Activated CD4-positive, alpha-beta T cell treated with anti-CD3 and anti-CD28 coated beads, Interleukin-2, amount 10 ng/mL, durations not matched to agents 7 days and 5 days (primary cell): ENCODE results near the gene TAX1BP1. TPM values are rescaled to one million over a fixed set of nuclear protein-coding genes. Genes with fewer than 3 reads are reported as not detected.

Experiments used
- CTCF ChIA-PET: fragments of 350-600 bp; sonication (Branson Sonifier 250); formaldehyde crosslinking; loops from one replicate; lab custom pipeline; 2021; ENCODE audit warnings: antibody characterized with exemption; lab: Charles Lee
- POLR2A ChIA-PET: fragments of 350-600 bp; sonication (Branson Sonifier 250); formaldehyde crosslinking; loops from one replicate; lab custom pipeline; 2021; ENCODE audit warnings: antibody characterized with exemption; lab: Charles Lee
- DNase-seq: peaks from one replicate; pipeline ENCODE4 v3.0.0-alpha.2; 2020
- H3K27ac Mint-ChIP-seq: one replicate; pipeline ENCODE4 v1.8.0; 2021; ENCODE audit warnings: mild to moderate bottlenecking, moderate library complexity, mixed read lengths
- H3K27me3 Mint-ChIP-seq: one replicate; pipeline ENCODE4 v1.8.0; 2021; ENCODE audit warnings: mixed read lengths
- H3K36me3 Mint-ChIP-seq: one replicate; pipeline ENCODE4 v1.8.0; 2021; ENCODE audit warnings: low read depth, mixed read lengths
- H3K4me1 Mint-ChIP-seq: one replicate; pipeline ENCODE4 v1.8.0; 2021; ENCODE audit warnings: mixed read lengths
- H3K4me3 Mint-ChIP-seq: one replicate; pipeline ENCODE4 v1.8.0; 2021; ENCODE audit warnings: mild to moderate bottlenecking, moderate library complexity, mixed read lengths
- H3K9me3 Mint-ChIP-seq: one replicate; pipeline ENCODE4 v1.8.0; 2021; ENCODE audit warnings: mixed read lengths
- total RNA-seq, 2 experiments: library from RNA; stranded (reverse); gene quantifications; one replicate each; pipeline ENCODE4 v1.2.3, GENCODE V29; 2021

TAX1BP1 gene
- 10 to 100 TPM; 58.8 to 65.1 TPM for total RNA-seq

- Mint-ChIP-seq H3K27me3 (no peaks in the 10 kb centered on the region), H3K9me3 (no peaks in the 10 kb centered on the region), H3K36me3 (peaks cover 2% of the 10 kb centered on the region), H3K4me3 (peak within 1 kb of the TSS; percentile 92), H3K4me1 (peaks cover 28% of the 10 kb centered on the region), H3K27ac (peak within 1 kb of the TSS; percentile 99)
- ChIA-PET POLR2A (interaction anchor here (1.0 kb wide), 1 partner anchor 77 kb away, joined by 5 read pairs; the partner anchor contains the start of gene HIBADH), CTCF (interaction anchor here (1.1 to 2.3 kb wide), 3 partner anchors 11 to 74 kb away, joined by 3 to 7 read pairs (median 4); no protein-coding TSS in a partner anchor)
- DNase-seq, result peak; percentile 95
These were observed at the start of gene TAX1BP1 for GRCh38 chr7:27739909-27740448. TAX1BP1 (plus strand) TSS chr7:27740162; CDS start chr7:27748525, 8,363 bp downstream.

DNA sequence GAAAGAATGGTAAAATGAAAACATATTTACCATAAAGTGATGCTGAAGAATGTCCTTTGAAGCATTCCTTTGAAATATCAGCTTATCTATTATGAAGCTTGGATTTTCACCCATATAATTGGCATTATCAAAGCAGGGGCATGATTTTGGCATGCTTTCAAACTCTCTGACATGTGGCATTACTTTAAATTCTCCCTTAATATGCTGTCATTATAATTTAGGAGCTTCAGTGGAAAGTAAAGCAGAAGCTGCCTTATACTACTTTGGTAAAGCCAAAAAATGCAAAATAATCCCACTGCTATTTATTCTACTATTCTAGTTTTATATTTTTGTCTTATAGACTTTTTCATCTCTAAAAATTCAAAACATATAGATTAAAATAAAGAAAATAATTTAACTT is 49.3 kb upstream of the TAX1BP1 start:
- ChIA-PET CTCF (interaction anchor here (2.2 kb wide), 1 partner anchor 28 kb away, joined by 5 read pairs; the partner anchor contains the start of gene HIBADH), POLR2A (no interaction called here)
- no peaks in the 10 kb centered on the region for H3K36me3 Mint-ChIP-seq
- H3K27me3 Mint-ChIP-seq, result peaks cover 15% of the 10 kb centered on the region
- DNase-seq, result no peak
- H3K4me3 Mint-ChIP-seq, result no peak overlapping the region
- H3K4me1 Mint-ChIP-seq, result no peaks in the 10 kb centered on the region
- H3K9me3 Mint-ChIP-seq, result no peaks in the 10 kb centered on the region
- no peak overlapping the region for H3K27ac Mint-ChIP-seq

DNA sequence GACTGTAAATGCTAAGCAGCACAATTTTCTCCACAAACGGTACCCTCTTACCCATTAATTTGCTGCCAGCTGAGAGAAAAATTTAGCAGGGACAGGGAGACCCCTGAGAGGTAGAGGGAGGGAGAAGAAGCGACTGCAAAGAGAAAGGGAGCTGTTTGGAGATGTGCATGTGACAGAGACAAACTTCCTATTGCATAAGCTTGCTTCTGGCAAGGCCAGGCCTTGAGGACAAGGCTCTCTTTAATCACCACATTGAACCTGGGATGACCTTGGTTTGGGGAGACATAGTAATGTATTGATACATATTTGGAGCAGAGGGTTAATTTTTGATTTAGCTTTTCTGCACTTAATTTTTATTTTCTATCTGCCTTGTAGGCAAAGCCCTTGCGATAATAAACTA is 46.2 kb upstream of the TAX1BP1 start:
- Mint-ChIP-seq H3K4me1 (no peaks in the 10 kb centered on the region), H3K36me3 (no peaks in the 10 kb centered on the region), H3K4me3 (no peak overlapping the region), H3K9me3 (no peaks in the 10 kb centered on the region), H3K27me3 (peaks cover 4% of the 10 kb centered on the region), H3K27ac (no peak overlapping the region)
- ChIA-PET CTCF (no interaction called here), POLR2A (no interaction called here)
- no peak for DNase-seq

DNA sequence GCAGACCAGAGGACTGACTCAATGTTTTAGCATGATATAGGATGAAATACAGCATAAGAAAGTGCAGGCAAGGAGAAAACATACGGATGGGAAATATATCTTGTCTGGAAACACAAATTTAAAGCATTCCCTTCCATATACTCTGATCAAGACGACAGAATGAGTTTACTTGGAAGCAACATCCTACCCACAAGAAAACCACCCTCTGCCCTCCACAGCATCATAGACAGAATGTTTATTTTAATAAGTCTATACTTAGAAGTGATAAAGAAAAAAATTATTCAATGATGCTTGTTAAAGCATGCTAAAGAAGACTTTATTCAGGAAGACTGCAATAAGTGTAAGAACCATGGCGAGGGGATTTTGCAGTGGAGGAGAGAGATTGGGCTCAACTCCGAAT is 44.9 kb upstream of the TAX1BP1 start:
- Mint-ChIP-seq H3K4me1 (no peaks in the 10 kb centered on the region), H3K4me3 (no peak overlapping the region), H3K36me3 (no peaks in the 10 kb centered on the region), H3K27me3 (no peaks in the 10 kb centered on the region), H3K27ac (no peak overlapping the region), H3K9me3 (no peaks in the 10 kb centered on the region)
- no peak for DNase-seq
- ChIA-PET POLR2A (no interaction called here), CTCF (no interaction called here)

DNA sequence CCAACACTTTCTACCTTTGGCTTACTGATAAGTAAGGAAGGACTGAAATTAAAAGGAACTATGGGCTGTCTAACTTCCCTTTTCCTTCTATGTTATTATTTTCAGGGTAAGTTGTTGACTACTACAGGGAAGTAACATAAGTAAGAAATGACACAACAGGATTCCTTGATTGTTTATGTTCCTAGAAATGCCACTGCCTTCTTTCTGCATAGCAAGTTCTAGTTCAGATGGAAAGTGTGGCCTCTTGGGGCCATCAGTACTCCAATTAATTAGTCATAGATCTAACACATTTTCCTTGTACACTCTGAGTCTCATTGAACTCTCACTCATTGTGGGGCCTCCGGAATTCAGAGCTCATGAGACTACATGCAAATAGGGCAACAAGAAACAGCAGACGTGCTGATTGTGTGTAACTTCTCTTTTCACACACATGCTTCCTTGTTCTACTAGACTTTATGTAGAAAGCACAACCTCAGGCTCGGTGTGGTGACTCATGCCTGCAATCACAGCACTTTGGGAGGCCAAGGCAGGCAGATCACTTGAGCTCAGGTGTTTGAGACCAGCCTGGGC is 42.0 kb upstream of the TAX1BP1 start:
- DNase-seq, result peak; percentile 5
- POLR2A ChIA-PET, result no interaction called here
- no peak overlapping the region for H3K4me3 Mint-ChIP-seq
- CTCF ChIA-PET, result interaction anchor here (0.6 kb wide), 1 partner anchor 181 kb away, joined by 3 read pairs; no protein-coding TSS in a partner anchor
- H3K27me3 Mint-ChIP-seq, result peaks cover 11% of the 10 kb centered on the region
- no peak overlapping the region for H3K27ac Mint-ChIP-seq
- H3K9me3 Mint-ChIP-seq, result no peaks in the 10 kb centered on the region
- H3K36me3 Mint-ChIP-seq, result no peaks in the 10 kb centered on the region
- no peaks in the 10 kb centered on the region for H3K4me1 Mint-ChIP-seq

GRCh38 chr7:27699751-27700150 is 40.2 kb upstream of the TAX1BP1 start:
- DNase-seq, result no peak
- Mint-ChIP-seq H3K9me3 (no peaks in the 10 kb centered on the region), H3K27ac (no peak overlapping the region), H3K27me3 (peaks cover 14% of the 10 kb centered on the region), H3K4me1 (no peaks in the 10 kb centered on the region), H3K36me3 (no peaks in the 10 kb centered on the region), H3K4me3 (no peak overlapping the region)
- POLR2A ChIA-PET, result no interaction called here
- CTCF ChIA-PET, result interaction anchor here (1.6 kb wide), 1 partner anchor 10 kb away, joined by 3 read pairs; no protein-coding TSS in a partner anchor

DNA sequence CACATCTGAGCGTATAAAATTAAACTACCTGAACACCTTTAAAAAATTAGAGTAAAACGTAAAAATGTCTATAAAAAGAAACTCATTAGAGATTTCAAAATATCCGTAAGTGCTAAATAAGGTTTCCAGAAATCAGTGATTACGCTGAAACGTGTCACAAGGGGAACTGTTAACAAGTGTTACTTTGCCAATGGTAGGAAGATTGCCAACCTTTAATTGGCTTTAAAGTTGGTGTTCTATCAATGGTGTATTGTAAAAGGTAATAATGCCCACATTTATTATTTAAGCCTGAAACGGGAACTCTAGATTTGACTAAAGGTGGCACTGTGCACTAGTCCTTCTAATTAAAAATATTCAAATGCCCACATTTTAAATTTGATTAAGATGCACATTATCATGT is 39.5 kb upstream of the TAX1BP1 start:
- POLR2A ChIA-PET, result no interaction called here
- Mint-ChIP-seq H3K27ac (no peak overlapping the region), H3K4me1 (no peaks in the 10 kb centered on the region), H3K4me3 (no peak overlapping the region), H3K9me3 (no peaks in the 10 kb centered on the region), H3K36me3 (no peaks in the 10 kb centered on the region), H3K27me3 (peaks cover 18% of the 10 kb centered on the region)
- CTCF ChIA-PET, result interaction anchor here (1.6 kb wide), 1 partner anchor 9 kb away, joined by 3 read pairs; no protein-coding TSS in a partner anchor
- no peak for DNase-seq

- H3K4me3 Mint-ChIP-seq, result no peak overlapping the region
- no peaks in the 10 kb centered on the region for H3K4me1 Mint-ChIP-seq
- CTCF ChIA-PET, result no interaction called here
- H3K36me3 Mint-ChIP-seq, result no peaks in the 10 kb centered on the region
- POLR2A ChIA-PET, result no interaction called here
- H3K27ac Mint-ChIP-seq, result no peak overlapping the region
- no peaks in the 10 kb centered on the region for H3K9me3 Mint-ChIP-seq
- peaks cover 18% of the 10 kb centered on the region for H3K27me3 Mint-ChIP-seq
- DNase-seq, result no peak
These were observed 36.8 kb upstream of the TAX1BP1 start for GRCh38 chr7:27703181-27703580.

GRCh38 chr7:27704422-27705199 is 35.4 kb upstream of the TAX1BP1 start:
- Mint-ChIP-seq H3K36me3 (no peaks in the 10 kb centered on the region), H3K27me3 (peaks cover 18% of the 10 kb centered on the region), H3K9me3 (no peaks in the 10 kb centered on the region), H3K27ac (no peak overlapping the region), H3K4me3 (no peak overlapping the region), H3K4me1 (no peaks in the 10 kb centered on the region)
- ChIA-PET POLR2A (no interaction called here), CTCF (no interaction called here)
- DNase-seq, result no peak

GRCh38 chr7:27705200-27705594 is 34.8 kb upstream of the TAX1BP1 start:
- H3K27ac Mint-ChIP-seq, result no peak overlapping the region
- no peaks in the 10 kb centered on the region for H3K4me1 Mint-ChIP-seq
- ChIA-PET POLR2A (no interaction called here), CTCF (no interaction called here)
- H3K36me3 Mint-ChIP-seq, result no peaks in the 10 kb centered on the region
- no peak for DNase-seq
- H3K4me3 Mint-ChIP-seq, result no peak overlapping the region
- no peaks in the 10 kb centered on the region for H3K9me3 Mint-ChIP-seq
- H3K27me3 Mint-ChIP-seq, result peaks cover 18% of the 10 kb centered on the region

DNA sequence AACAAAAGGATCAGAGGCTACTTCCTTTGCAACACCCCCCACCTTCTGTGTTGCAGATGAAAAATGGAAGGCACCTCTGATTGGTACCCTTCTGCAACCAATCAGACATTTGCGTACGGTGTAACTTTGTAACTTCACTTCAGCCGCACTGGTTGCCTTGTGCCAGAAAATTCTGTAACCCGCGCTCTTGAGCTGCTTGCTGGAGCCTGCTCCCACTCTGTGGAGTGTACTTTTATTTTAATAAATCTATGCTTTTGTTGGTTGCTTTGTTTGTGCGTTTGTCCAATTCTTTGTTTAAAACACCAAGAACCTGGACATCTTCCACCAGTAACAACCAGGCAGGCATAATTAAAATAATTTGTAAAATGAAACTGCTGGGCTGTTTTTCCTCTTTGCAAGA is 31.5 kb upstream of the TAX1BP1 start:
- DNase-seq, result no peak
- Mint-ChIP-seq H3K27ac (no peak overlapping the region), H3K4me1 (no peaks in the 10 kb centered on the region), H3K36me3 (no peaks in the 10 kb centered on the region), H3K27me3 (peaks cover 7% of the 10 kb centered on the region), H3K9me3 (no peaks in the 10 kb centered on the region), H3K4me3 (no peak overlapping the region)
- ChIA-PET CTCF (no interaction called here), POLR2A (no interaction called here)

DNA sequence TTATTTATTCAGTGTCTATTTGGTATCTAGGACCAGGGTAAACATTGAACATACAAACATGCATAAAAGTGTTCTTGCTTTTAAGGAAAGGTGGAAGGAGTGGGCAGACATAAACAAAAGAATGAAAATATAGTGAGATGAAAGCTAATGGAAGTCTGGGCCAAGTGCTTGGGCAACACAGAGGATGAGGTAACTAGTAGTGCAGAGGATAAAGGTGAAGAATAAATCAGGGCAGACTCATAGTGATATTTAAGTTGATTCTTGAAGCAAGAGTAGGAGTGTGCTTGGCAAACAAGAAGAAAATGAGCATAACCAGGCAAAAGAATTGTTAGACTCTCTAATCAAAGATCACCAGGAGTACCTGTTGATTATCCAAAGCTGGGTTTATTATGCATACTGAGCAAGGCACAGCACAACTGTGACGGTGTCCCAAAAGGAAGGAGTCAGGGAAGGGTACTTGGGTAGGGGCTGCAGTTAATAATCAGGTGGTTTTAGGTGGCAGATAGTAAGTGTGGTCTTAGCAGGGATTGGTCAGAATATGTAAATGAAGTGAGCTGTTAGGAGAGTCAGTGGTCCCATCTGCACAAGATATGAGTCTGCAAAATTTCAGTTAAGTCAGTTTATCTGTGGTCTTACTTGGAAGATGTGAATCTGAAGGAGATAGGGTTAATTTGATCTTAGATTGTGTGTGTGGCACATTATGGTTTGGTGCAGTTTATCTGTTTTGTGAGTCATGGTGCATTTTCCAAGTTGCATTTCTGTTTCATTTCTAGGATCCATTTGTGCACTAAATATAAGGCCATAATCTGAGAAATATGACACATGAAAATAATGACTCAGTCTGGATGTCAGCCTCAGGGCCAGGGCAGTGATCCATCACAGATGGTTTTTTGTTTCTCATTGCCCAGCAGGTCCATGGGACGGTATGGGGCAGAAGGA is 30.6 kb upstream of the TAX1BP1 start:
- Mint-ChIP-seq H3K9me3 (no peaks in the 10 kb centered on the region), H3K27ac (no peak overlapping the region), H3K4me1 (no peaks in the 10 kb centered on the region), H3K36me3 (no peaks in the 10 kb centered on the region), H3K4me3 (no peak overlapping the region), H3K27me3 (peaks cover 4% of the 10 kb centered on the region)
- no peak for DNase-seq
- ChIA-PET CTCF (interaction anchor here (1.2 kb wide), 1 partner anchor 10 kb away, joined by 3 read pairs; no protein-coding TSS in a partner anchor), POLR2A (no interaction called here)
